AG09319 (cell line): Measurements from ENCODE around the gene APPL2.

Experiments
- DNase-seq: peaks from one replicate; pipeline ENCODE4 v3.0.0-alpha.2; 2010; ENCODE audit warnings: low read depth; ENCODE audit errors: extremely low read depth
- CTCF ChIP-seq: IDR thresholded peaks from 2 replicates; pipeline ENCODE4 v1.5.1; 2011; ENCODE audit warnings: low read depth, mild to moderate bottlenecking, inconsistent platforms, low read length, moderate library complexity

The APPL2 gene, protein sequence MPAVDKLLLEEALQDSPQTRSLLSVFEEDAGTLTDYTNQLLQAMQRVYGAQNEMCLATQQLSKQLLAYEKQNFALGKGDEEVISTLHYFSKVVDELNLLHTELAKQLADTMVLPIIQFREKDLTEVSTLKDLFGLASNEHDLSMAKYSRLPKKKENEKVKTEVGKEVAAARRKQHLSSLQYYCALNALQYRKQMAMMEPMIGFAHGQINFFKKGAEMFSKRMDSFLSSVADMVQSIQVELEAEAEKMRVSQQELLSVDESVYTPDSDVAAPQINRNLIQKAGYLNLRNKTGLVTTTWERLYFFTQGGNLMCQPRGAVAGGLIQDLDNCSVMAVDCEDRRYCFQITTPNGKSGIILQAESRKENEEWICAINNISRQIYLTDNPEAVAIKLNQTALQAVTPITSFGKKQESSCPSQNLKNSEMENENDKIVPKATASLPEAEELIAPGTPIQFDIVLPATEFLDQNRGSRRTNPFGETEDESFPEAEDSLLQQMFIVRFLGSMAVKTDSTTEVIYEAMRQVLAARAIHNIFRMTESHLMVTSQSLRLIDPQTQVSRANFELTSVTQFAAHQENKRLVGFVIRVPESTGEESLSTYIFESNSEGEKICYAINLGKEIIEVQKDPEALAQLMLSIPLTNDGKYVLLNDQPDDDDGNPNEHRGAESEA

DNA sequence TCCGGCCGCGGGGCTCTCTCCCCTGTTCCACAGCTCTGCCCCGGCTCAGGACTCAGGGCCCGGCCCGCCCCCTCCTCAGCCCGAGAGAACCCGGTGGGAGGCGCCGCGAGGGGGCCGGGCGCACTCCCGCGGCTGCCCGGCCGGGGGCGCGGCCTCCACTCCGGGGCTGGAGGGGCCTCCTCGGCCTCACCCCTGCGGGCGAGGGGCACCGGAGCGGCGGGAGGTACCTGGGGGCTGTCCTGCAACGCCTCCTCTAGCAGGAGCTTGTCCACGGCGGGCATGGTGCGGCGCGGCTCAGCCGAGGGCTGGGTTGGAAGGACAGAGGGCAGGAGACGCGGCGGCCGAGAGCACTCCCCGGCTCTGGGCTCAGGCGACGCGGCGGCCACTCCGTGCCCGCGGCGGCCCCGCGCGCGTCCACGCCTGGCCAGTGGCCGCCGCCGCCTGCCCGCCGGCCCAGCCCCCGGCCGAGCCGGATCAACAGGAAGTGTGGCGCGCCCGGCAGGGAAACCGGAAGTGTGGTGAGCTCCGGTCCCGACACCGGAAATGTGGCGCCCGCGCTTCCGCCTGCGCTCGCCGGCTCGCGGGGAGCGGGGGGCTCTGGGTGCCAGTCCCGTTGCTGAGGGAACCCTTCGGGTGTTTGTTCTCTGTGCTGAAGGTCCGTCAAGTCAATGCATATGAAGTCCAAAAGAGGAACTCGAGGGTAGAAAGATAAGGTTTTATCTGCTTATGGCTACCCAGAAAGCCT is at the start of gene APPL2:
TSS of gene APPL2 (minus strand) at position 443 of the 745 bp plus-strand sequence. CDS start at position 281, 162 bp downstream.
- no peak; the same call in none of the 2 replicates for TF ChIP-seq CTCF
- DNase-seq: peak; percentile 73

DNA sequence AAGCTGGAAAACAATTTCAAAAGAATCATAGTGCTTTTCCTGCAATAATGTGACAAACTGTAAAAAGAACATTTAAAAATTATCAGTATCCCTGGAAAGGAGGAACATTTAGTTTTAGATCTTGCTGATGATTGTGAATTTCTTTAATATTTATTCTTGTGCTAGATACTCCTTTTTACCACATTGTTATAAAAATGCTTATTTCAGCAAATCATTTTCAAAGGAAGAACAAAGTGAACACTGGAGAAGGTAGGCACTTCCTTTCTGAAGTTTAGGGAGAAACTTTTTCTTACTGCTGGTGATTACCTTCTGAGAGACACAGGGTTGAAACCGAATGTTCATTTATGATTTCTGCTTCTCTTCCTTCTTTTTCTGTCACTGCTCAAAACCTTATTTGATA is 49.4 kb upstream of the APPL2 start:
- no peak for TF ChIP-seq CTCF
- no peak for DNase-seq

- TF ChIP-seq CTCF: no peak
- DNase-seq: no peak
Observed at GRCh38 chr12:105281694-105282049, 45.7 kb upstream of the APPL2 start.

DNA sequence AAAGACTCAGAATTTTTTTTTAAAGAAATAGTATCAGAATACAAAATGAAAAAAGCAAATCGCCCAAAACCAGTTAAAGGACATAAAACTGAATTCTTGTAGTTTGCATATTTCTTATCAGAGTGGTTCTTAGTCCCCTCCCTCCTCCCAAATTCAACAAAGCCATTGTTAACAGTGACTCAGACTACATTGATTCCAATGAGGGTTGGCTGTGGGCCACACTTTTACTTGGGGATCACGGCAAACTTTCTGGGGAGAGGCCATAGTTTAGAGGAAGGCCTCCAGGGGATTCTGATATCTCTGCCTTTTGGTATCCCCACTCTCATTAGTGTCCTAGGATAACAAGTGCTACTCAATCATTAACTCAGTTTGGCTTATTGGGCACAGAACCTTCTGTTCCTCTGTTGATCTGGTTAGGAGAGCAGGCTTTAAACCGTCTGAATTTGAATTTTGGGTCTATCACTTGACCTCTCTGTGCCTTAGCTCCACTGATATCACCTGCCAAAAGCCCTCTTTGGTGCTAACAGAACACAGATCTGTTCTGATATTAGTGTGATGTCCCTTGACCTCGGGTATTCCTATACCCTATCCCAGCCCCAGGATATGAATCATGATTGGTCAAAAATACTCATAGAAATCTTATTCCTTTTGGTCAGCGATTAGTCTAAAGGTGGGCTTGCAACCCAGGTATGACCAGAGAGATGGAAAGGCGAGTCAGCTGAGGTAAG is 45.2 kb upstream of the APPL2 start:
- no peak for TF ChIP-seq CTCF
- DNase-seq: no peak

GRCh38 chr12:105279460-105280056 is 43.6 kb upstream of the APPL2 start:
- TF ChIP-seq CTCF: peak; percentile 52
- DNase-seq: no peak

DNA sequence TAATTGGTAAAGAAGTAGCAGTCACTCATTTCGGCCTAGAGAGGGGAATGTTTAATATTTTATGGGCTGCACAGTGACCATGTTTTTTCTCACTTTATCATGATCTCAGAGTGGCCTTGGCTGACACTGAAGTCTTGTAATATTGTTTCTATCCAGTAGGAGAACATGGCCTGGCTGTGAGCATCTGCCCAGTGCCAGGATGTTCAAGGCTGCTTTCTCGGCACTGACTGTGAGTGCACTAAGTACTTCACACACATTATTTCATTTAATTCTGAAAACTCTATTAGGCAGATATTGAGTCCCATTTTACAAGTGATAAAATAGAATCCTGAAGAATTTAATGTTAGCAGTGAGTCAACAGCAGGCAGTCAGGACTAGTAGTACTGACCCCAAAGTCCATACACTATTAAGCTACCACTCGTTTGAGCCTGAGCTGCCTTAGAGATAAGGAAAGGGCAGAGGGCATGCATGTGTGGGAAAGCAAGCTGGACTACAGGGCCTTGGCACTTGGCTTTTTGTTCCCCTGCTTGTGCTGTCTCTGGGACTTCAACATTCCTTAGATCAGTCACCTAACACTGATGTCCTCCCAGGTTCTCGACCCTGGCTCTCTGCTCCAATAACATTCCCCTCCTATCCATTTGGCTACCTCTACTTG is 42.2 kb upstream of the APPL2 start:
- DNase-seq: no peak
- no peak; the same call in 1 of the 2 replicates for TF ChIP-seq CTCF
